Measurements from ENCODE around the gene SOX6.

GRCh38 chr11:16380941-16381568 lies 24.7 kb upstream of the SOX6 start:
- TF ChIP-seq CTCF (IDR thresholded peaks at IDR 0.05; ENCODE audit: low read depth, low read length, poor library complexity, severe bottlenecking) (no peak), EZH2phosphoT487 (IDR thresholded peaks at IDR 0.05; ENCODE audit: borderline replicate concordance, low read length) (no peak)
